Measurements from ENCODE around the gene USP3.

GRCh38 chr15:63531586-63531985 is 27.2 kb downstream of the USP3 start:
- TF ChIP-seq POLR2A (IDR thresholded peaks at IDR 0.05; ENCODE audit: low read depth), result no peak
- TF ChIP-seq CTCF (IDR thresholded peaks at IDR 0.05), result peak in 1 of 3 experiments; percentile 7
- no peak for TF ChIP-seq EP300 (IDR thresholded peaks at IDR 0.05)

Data from esophagus muscularis mucosa (tissue), 4 donors.